Measurements from ENCODE around the gene CMIP. TPM values are rescaled to one million over a fixed set of nuclear protein-coding genes. Genes with fewer than 3 reads are reported as not detected.

CMIP gene
- total and polyA plus RNA-seq, 3 donors from 2014 or later, result 34.9 to 72.5 (median 42.0) TPM

DNA sequence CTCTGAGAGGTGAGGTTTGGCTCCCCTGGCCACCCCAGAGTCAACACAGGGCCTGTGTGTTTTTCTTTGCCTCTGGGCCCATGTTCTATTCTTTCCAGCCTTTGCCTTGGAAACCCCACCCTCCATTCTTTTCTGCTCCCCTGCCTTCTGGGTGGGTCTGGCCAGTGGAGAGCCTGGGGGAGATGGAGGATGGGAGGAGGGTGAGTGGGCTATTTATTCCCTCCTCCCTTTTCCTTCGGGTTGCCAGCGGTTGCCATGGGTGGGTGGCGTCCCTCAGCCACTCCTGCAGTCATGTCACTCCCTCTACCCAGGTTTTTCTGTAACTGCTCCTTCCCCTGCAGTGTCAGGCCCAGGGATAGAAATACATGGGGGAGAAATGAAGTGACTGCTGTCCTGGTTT, 15.5 kb downstream of the CMIP start:
- no peak for TF ChIP-seq POLR2A (IDR thresholded peaks at IDR 0.05)
- TF ChIP-seq, protein P1, sequence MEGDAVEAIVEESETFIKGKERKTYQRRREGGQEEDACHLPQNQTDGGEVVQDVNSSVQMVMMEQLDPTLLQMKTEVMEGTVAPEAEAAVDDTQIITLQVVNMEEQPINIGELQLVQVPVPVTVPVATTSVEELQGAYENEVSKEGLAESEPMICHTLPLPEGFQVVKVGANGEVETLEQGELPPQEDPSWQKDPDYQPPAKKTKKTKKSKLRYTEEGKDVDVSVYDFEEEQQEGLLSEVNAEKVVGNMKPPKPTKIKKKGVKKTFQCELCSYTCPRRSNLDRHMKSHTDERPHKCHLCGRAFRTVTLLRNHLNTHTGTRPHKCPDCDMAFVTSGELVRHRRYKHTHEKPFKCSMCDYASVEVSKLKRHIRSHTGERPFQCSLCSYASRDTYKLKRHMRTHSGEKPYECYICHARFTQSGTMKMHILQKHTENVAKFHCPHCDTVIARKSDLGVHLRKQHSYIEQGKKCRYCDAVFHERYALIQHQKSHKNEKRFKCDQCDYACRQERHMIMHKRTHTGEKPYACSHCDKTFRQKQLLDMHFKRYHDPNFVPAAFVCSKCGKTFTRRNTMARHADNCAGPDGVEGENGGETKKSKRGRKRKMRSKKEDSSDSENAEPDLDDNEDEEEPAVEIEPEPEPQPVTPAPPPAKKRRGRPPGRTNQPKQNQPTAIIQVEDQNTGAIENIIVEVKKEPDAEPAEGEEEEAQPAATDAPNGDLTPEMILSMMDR (IDR thresholded peaks at IDR 0.05), result no peak
- H3K4me3 ChIP-seq, result no peak overlapping the region
- no peaks in the 10 kb centered on the region for H3K9me3 ChIP-seq
- no peak for DNase-seq
- H3K27me3 ChIP-seq, result no peaks in the 10 kb centered on the region
- H3K4me1 ChIP-seq, result peaks cover 12% of the 10 kb centered on the region
- H3K36me3 ChIP-seq (ENCODE audit: low read depth, missing control alignments), result no peaks in the 10 kb centered on the region
- intact Hi-C loops (cut with DNase I; ENCODE audit: low total_unique reads), result no loop called here
- 85 to 88% methylated on average over 3 of the region's 3 CpGs for WGBS, 2 donors
- H3K27ac ChIP-seq, result no peak overlapping the region

- no peak for DNase-seq
- WGBS, 2 donors, result 93 to 95% methylated on average over 4 of the region's 4 CpGs
- H3K9me3 ChIP-seq, result no peaks in the 10 kb centered on the region
- no peak for TF ChIP-seq POLR2A (IDR thresholded peaks at IDR 0.05)
- TF ChIP-seq, protein P1 (IDR thresholded peaks at IDR 0.05), result no peak
- H3K4me3 ChIP-seq, result no peak overlapping the region
- H3K27me3 ChIP-seq, result no peaks in the 10 kb centered on the region
- H3K27ac ChIP-seq, result no peak overlapping the region
- intact Hi-C loops (cut with DNase I; ENCODE audit: low total_unique reads), result no loop called here
- peaks cover 8% of the 10 kb centered on the region for H3K4me1 ChIP-seq
- no peaks in the 10 kb centered on the region for H3K36me3 ChIP-seq (ENCODE audit: low read depth, missing control alignments)
Measured at GRCh38 chr16:81461243-81461642, 16.6 kb downstream of the CMIP start.

DNA sequence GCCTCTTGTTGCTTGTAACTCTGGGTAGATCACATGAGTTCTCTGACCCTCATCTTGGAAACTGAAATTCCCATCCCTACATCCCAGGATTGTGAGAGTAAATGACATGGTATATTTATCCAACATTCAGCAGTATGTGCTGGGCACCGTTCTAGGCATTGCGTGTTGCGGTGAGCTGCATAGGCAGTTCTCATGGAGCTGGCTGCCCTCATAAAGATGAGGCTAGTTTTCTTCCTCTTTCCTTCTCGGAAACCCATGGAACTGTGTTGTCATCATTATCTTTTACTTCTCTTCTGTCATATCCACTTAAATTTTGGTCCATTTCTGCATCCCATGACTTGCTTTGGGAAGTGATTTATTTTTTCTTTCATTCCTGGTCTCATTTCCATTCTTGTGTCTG, 17.2 kb downstream of the CMIP start:
- no peak for DNase-seq
- no peak overlapping the region for H3K4me3 ChIP-seq
- intact Hi-C loops (cut with DNase I; ENCODE audit: low total_unique reads), result no loop called here
- no peak overlapping the region for H3K27ac ChIP-seq
- 86 to 95% methylated on average over 4 of the region's 4 CpGs for WGBS, 2 donors
- no peak for TF ChIP-seq POLR2A (IDR thresholded peaks at IDR 0.05)
- TF ChIP-seq, protein P1 (IDR thresholded peaks at IDR 0.05), result no peak
- H3K27me3 ChIP-seq, result no peaks in the 10 kb centered on the region
- H3K4me1 ChIP-seq, result peaks cover 11% of the 10 kb centered on the region
- H3K9me3 ChIP-seq, result no peaks in the 10 kb centered on the region
- no peaks in the 10 kb centered on the region for H3K36me3 ChIP-seq (ENCODE audit: low read depth, missing control alignments)

DNA sequence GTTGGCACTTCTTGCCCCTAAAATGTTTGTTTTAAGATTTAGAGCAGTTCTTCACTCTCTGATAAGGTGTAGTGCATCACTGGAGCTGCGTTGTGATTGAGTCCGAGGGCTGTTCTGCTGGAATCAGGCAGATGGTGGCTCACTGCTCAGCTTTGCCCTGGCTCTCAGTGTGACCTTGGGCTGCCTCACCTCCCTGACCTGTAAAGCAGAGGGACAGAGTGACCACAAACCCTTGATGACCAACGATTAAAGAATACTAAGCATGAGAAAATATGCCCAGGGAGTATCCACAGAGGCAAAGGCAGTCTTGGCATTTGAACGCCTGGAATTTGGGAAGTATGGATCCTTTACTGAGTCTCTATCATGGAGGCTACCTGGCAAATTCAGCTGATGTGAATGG, 18.1 kb downstream of the CMIP start:
- Histone ChIP-seq H3K36me3 (ENCODE audit: low read depth, missing control alignments) (no peaks in the 10 kb centered on the region), H3K27ac (no peak overlapping the region), H3K4me3 (no peak overlapping the region), H3K27me3 (no peaks in the 10 kb centered on the region), H3K9me3 (no peaks in the 10 kb centered on the region), H3K4me1 (peaks cover 11% of the 10 kb centered on the region)
- WGBS, 2 donors, result 58 to 61% methylated on average over 2 to 4 of the region's 4 CpGs
- intact Hi-C loops (cut with DNase I; ENCODE audit: low total_unique reads), result no loop called here
- TF ChIP-seq, protein P1 (IDR thresholded peaks at IDR 0.05), result no peak
- TF ChIP-seq POLR2A (IDR thresholded peaks at IDR 0.05), result no peak
- no peak for DNase-seq

- H3K4me3 ChIP-seq, result no peak overlapping the region
- intact Hi-C loops (cut with DNase I; ENCODE audit: low total_unique reads), result no loop called here
- H3K9me3 ChIP-seq, result no peaks in the 10 kb centered on the region
- H3K36me3 ChIP-seq (ENCODE audit: low read depth, missing control alignments), result no peaks in the 10 kb centered on the region
- WGBS, 2 donors, result 77 to 79% methylated on average over 16 of the region's 16 CpGs
- DNase-seq, result no peak
- H3K4me1 ChIP-seq, result peaks cover 11% of the 10 kb centered on the region
- H3K27me3 ChIP-seq, result no peaks in the 10 kb centered on the region
- TF ChIP-seq, protein P1 (IDR thresholded peaks at IDR 0.05), result no peak
- TF ChIP-seq POLR2A (IDR thresholded peaks at IDR 0.05), result no peak
- H3K27ac ChIP-seq, result no peak overlapping the region
Measured at GRCh38 chr16:81463296-81463890, 18.8 kb downstream of the CMIP start.
